ENCODE measurements around the gene ZNF598.
"Not testable (repeated sequence)": the region's sequence is repeated elsewhere in the genome, so short reads cannot be mapped to it uniquely, and the experiment has no call there.

ZNF598 gene

DNA sequence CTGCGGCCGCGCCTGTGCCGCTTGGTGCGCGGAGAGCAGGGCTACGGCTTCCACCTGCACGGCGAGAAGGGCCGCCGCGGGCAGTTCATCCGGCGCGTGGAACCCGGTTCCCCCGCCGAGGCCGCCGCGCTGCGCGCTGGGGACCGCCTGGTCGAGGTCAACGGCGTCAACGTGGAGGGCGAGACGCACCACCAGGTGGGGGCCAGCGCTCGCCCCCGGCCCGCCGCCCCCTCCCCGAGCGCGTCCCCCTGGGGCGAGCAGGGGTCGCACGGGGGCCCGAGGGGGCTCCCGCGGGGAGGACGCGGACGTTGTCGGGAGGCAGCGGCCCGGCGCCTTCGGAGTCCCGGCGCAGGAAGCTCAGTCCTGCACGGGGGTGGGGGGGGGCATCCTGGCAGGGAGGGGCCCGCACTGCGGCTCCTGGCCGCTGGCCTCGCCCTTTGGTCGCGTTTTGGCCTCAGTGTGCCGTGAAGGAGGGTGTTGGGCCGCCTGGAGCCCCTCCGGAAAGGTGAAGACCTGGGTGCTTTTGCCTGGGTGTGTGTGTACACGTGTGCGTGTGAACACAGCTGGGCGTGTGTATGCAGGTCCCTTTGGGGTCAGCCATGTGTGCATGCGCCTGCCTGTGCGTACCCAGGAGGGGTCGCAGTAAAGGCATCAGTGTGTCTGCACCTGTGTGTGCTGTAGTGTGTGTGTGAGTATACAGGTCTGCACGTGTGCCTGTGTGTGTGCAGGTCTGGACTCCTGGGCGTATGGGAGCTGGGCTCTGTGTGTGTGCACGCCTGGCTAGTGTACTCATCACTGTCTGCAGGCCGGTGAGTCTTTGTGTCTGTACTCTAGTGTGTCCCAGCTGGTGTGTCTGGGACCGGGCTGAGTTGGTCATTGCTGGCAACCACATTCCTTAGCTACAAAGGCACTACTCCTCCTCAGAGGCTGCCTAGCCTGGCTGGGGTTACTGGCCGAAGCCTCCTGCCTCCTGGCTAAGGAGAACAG, 17.7 kb upstream of the ZNF598 start:
- DNase-seq: no peak

DNA sequence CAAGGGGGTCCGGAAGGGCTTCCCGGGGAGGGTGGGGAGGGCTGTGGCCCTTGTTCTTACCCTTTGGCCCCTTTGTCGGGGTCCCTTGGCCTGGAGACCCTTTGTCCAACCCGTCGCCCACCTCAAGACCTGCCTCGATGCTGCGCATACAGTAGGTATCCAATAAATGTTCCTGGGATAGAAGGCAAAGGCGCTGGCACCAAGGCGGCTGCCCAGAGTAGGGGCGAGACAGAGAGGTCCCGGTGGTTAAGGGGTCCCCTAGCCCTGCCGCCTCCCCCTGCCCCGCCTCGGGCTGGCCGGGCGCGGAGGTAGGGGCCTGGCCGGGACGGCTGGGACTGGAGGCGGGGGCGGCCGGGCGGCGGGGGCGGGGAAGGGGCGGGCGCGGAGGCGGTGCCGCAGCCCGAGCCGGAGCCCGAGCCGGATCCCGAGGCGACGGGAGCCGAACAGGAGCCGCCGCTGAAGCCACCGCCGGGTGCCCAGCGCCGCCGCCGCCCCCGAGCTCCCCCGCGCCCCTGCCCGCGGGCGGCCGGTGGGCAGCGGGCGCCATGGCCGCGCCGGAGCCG, 16.9 kb upstream of the ZNF598 start, which contains the start of gene NHERF2:
Gene NHERF2, plus strand, starts transcription at position 442 of the 563 bp plus-strand sequence. Its CDS starts 104 bp downstream, at position 546.
- DNase-seq: no peak

DNA sequence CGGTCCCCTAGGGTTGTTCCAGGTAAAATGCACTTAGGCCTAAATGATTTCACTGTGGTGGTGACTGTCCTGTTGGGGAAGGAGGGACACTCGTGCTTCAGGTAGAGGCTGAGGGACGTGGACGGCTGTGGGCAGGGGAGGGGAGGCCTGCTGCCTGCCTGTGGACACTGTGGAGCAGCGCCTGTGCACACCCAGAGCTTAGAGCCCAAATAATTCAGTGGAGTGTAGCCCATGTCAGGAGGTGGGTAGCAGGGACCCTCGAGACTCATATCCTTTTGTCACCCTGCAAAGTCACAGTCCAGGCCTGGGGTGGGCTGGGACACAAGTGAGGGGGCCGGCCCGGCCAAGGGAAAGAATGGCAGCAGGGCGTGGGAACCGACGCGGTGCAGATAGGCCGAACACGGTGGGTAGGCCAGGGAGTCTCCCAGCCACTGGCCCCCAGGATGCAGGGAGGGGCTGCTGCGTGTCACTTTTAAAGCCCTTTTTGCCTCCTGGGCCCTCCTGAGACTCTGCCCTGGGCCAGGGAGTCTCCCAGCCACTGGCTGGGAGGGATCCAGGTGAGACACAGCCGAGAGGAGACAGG, 16.3 kb upstream of the ZNF598 start:
- no peak for DNase-seq

DNA sequence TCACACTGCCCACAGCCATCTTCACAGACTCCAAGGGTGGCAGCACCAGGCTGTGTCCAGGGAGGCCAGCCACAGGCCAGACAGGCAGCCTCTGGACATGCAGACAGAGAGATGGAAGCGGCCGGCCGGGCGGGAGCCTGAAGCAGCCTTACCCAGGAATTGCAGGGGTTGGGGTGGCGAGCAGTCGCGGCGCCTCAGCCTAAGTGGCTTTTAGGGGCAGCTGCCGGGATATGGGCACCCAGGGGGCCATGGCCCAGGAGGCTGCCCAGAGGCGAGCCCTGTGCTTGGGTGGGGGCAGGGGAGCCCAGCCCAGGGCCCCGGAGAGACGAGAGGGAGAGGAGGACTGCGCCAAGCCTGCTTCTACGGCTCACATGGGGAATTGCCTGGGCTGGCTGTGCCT, 15.6 kb upstream of the ZNF598 start:
- DNase-seq: no peak

DNA sequence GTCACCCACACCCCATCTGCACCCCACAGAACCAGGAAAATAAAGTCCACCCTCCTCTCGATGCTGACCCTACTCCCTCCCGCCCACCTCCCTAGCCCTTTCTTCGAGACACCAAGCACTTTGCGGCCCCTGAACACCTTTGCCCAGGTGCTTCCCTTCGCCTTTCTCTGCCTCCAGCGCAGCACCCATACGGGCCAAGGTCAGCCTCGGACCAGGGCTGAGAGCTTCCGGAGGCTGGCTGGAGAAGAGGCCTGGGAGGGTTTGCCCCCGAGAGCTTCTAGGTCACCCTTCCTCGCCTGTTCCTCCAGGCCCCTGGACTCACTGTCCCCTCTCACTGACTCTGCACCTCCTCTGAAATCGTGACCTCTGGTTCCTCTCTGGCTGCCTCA, 14.4 kb upstream of the ZNF598 start:
- DNase-seq: no peak

DNA sequence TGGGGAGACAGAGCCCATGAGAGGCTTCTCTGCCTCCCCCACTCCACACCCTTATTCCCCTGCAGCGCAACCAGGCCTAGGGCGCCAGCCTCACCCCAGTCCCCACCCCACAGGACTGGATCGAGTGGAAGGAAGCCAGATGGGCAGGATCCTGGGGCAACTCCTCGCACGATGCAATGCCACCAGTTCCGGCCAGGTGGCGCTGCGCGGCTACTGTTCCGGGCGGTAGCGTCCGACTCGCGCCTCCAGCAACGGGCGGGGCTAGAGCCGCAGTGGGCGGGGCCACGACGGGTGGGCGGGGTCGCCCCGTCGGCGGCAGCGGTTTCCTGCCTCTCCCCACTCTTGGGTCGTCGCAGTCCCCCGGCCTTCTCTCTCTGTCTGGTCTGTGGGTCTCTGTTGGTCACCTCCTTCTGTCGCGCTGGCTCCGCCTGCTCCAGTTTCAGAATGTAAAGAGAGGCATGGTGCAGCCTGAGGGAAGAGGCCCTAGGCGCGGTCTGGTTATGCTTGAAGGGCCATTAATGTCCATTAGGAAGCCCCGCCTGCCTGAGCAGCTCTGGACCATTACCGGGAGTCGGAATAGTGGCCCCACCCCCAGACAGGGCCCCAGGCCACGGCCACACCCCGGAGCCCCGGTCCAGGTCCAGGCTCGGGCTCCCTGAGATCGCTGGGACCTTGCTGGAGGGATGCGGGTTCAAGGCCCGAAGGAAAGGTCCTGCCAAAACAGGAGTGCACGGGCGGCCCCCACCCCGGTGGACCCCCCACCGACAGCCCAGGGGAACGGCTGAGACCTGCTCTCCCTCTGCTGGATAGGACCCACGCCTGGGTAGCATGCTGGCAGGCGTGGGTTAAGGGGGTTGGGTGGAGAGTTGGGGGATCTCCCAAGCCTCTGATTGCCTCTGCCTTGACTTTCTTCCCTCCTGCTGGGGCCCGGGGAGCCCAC, 13.7 kb upstream of the ZNF598 start:
- no peak for DNase-seq

DNA sequence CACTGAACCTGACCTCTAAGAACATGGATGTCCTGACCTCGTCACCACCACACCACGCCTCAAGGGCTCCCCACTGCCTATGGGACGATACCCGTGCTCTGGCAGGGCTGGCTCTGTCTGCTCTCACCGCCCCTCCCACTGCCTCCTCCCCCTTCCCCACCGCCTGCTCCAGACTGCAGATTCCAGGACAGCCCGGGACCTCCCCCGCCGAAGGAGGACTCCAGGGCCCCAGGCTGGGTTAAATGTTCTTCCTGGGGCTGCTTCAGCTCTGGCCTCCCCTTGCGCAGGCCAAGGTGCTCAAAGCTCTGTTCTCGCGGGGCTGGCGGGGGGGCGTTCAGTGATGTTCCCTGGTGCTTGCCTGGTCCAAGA, 13.1 kb upstream of the ZNF598 start:
- DNase-seq: no peak

DNA sequence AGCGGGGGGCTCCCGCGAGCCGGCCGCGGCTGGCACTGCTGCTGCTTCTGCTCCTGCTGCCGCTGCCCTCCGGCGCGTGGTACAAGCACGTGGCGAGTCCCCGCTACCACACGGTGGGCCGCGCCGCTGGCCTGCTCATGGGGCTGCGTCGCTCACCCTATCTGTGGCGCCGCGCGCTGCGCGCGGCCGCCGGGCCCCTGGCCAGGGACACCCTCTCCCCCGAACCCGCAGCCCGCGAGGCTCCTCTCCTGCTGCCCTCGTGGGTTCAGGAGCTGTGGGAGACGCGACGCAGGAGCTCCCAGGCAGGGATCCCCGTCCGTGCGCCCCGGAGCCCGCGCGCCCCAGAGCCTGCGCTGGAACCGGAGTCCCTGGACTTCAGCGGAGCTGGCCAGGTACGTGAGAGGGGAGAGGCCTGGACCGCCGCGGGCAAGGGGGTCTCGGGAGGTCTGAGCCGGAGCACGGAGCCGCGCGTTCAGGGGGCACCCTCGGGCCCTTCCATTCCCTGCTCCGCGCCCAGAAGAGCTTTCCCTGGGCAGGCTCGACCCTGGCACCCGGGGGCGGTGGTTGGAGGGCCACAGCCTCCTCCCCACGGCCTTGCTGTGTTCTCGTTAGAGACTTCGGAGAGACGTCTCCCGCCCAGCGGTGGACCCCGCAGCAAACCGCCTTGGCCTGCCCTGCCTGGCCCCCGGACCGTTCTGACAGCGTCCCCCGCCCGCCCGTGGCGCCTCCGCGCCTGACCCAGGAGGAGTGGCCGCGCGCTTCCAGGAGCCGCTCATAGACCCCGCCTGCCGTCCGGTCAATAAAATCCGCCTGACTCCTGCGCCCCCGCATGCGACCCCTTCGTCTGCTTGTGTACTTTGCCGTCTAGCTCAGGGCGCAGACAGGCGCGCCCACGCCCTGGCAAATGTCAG, 10.6 kb upstream of the ZNF598 start:
- DNase-seq: no peak

DNA sequence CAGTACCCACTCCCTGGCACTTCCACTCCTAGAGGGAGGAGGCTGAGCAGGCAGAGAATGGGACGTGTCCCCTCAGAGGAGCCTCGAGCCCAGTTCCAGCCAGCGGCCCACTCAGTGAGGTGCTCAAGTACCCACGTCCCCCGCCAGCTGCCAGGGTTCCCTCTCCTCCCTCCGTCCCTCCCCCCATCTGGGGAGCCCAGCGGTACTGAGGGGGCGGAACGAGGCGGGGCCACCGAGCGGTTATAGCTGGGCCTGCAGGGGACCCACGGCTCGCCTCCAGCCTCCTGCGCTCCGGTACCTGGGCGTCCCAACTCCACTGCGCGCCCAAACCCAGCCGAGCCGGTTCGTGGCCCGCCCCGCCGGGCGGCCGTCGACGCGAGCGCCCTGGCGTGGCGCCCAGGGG, 9.9 kb upstream of the ZNF598 start, which contains the start of gene NPW:
Gene NPW, plus strand, starts transcription at position 268 of the 403 bp plus-strand sequence.
- no peak for DNase-seq

DNA sequence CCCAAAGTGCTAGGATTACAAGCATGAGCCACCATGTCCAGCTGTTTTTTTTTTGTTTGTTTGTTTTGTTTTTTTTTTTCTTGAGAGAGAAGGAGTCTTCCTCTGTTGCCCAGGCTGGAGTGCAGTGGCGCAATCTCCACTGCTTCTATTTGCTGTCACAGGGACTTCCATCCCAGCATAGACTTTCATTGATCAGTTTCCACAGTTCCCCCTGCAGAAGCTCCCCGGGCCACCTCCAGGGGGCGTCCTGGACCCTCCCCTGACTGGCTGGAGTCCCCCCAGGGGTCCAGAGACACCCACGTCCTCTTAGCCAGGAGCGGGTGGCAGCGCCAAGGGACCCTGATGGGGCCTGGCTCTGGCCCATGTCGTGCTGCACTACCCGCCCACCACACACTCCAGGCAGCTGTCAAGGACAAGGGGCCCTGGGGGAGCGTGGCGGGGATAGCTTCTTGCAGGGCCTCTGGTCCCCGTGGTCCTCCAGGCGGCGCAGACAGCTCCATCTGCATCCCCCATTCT, 6.8 kb upstream of the ZNF598 start:
- DNase-seq: no peak

DNA sequence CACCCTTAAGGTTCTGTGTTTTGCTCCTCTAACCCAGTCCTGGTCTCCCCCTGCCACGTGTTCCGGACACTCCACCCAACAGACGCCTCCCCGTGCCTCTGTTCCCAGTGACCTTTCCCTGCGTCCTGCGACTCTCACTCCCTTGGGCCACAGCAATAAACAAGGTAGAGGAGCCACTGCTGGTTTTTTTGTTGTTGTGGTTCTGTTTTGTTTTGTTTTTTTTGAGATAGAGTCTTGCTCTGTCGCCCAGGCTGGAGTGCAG, 6.3 kb upstream of the ZNF598 start:
- DNase-seq: no peak

DNA sequence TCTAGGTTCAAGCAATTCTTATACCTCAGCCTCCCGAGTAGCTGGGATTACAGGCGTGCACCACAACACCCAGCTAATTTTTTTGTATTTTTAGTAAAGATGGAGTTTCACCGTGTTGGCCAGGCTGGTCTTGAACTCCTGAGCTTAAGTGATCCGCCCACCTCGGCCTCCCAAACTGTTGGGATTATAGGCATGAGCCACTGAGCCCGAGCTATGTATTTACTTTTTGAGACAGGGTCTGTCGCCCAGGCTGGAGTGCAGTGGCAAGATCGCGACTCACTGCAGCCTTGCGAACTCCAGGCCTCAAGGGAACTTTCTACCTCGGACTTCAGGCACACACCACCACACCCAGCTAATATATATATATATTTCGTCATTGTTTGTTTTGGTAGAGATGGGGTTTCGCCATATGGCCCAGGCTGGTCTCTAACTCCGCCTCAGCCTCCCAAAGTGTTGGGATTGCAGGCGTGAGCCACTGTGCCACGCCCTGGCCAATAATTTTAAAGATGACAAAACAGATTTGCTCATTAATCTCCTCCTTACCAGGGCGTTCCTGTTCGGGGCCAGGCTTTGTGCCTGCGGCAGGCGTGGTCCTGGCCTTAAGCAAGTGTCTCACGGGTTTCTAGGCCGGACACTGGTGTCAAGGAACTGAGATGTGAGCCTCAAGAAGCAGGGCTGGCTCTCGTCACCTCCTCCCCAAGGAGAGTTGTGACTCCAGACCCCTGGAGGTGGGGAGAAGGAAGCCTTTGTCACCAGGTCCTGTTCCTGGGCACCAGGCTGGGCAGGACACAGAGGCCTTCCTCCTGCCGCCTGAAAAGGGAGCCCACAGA, 5.7 kb upstream of the ZNF598 start:
- no peak for DNase-seq

DNA sequence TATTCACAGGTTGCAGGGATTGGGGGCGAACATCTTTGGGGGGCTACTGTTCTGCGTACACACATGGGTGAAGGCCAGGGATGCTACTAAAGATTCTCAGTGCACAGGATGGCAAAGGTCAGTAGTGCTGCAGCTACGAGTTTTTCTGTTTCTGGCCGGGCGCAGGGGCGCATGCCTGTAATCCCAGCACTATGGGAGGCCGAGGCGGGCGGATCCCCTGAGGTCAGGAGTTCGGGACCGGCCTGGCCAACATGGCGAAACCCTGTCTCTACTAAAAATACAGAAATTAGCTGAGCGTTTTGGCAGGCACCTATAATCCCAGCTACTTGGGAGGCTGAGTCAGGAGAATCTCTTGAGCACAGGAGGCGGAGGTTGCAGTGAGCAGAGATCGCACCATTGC, 3.9 kb upstream of the ZNF598 start:
- no peak for DNase-seq

DNA sequence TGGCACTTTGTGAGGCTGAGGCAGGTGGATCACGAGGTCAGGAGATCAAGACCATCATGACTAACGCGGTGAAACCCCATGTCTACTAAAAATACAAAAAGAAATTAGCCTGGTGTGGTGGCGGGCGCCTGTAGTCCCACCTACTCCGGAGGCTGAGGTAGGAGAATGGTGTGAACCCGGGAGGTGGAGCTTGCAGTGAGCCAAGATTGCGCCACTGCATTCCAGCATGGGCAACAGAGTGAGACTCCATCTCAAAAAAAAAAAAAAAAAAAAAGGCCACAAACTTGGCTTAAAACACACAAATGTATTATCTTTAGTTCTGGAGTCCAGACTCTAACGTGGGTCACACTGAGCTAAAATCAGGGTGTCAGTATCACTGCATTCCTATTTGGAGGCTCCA, 2.1 kb upstream of the ZNF598 start:
- DNase-seq: not testable (repeated sequence)

DNA sequence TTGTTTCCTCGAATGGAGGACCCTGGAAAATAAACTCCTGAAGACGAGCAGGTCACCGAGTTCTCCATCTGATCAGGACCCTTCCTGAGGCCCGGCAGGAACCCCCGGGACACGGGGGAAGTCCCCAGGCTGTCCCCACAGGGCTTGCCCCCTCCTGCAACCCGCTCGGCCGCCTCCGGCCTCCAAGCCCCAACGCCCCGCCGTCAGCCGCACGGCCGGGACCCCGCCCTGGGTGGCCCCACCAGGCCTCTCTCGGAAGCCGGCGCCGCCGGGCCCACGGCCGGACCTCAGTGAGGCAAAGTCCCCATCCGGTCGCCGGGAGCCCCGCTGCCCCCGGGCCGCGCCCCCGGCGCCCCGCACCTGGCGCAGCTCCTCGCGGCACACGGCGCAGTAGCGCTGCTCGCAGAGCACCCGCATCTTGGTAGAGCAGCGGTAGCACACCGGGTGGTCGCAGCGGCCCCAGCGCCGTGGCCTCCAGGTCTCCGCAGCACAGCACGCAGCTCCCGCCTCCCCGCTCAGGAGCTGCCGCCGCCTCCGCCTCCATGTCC, 383 bp downstream of the ZNF598 start:
- no peak for DNase-seq

DNA sequence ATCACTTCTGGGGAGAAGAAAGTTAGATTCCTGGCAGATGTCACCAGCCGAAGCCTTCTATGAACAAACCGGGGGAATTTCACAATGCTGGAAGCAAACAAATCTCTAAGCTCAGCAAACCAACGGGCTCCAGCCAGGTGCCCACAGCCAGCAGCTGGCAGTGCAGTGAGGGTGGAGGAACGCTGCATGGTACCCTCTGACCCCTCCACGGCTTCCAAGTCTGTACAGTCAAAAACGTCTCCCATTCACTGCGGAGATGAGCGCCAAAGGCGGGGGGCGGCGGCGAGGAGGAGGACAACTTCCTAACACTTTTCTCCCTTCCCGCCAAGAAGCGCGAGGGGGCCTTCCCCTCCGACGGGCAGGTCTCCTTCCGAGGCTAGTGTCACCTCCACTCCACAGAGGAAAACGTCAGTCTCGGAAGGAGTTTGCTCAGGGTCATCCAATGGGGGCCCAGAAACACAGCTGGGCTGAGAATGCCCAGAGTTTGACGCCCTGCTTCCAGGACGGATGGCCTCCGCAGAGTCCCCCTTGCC, 924 bp downstream of the ZNF598 start:
- DNase-seq: no peak

DNA sequence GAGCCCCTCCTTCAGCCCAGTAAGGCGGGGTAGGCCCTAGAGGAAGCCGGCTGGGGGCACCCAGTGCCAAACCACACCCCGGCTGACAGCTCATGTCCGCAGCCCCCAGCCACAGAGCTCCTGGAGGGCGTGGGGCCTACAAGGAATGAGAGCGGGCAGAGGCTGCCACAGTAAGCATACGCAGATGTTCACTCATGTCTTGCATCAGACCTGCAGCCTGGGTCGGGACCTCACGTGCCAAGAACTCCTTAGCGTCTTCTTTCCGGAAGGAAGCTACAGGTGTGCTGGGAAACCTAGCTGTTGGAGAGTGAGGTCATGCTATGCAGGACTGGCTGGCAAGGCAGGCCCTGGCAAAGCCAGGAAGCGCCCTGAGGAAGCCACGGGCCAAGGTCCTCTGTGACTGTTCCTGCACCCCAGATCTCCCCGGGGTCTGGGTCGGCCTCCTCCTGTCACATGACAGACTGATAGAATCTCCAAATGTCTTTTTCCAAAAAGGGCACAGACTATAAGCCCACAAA, 1.6 kb downstream of the ZNF598 start:
- no peak for DNase-seq

DNA sequence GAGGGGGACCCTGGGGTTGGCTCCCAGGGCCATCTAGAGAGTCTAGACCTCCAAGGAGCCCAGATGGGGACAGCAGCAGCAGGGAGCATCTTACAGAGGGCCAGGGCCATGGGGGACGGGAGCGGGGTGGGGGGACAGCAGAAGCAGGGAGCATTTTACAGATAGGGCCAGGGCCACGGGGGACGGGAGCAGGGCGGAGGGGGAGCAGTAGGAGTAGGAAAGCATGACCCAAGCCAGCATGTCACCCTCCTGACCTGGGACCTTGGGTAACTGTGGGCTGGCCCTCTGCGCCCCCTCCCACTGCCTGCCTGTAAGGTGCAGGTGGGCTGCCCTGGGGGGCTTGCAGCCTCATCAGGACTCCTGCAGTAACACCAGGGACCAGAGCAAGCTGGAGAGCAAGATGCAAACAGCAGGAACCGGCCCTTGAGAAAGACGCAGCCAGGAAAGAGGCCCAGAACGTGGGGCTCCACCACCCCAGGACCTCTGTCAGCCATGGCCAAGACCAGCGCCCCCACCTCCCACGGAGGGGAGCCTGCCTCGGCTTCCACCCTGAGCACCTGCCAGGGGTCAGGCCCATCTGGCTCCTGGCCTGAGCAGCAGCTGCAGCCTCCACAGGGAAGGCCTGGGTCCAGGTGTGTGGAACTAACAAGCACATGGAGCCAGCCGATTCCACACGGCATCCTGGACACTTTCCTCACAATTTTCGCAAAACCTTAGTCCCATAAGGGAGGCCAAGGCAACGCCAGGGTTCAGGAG, 2.4 kb downstream of the ZNF598 start:
- DNase-seq: no peak

DNA sequence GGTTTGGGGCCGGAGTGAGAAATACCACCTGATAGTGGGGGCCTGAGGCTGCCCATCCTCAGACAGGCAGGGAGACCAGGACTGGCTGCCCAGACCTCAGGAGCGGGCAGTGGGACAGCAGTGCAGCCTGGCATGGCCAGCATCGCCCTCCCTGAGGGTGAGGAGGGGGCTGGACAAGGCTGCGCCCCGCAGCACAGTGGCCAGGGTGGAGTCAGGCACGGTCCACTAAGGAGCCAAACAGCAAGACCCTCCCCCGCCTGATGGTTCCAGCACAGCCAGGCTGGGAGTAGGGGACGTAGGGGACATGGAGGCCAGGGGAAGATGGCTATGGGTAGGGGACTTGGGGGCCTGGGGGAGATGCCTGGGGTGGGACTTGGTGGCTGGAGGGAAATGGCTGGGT, 3.3 kb downstream of the ZNF598 start:
- no peak for DNase-seq

Data from NCI-H2081 treated with DMSO at 0.1 percent for 48 hours (cell line).